HUDEP-2 (cell line): ENCODE measurements around the gene PDZD2.
"Not testable (repeated sequence)": the region's sequence is repeated elsewhere in the genome, so short reads cannot be mapped to it uniquely, and the experiment has no call there.

ENCODE experiments used
- DNase-seq, 76 experiments: peaks; one replicate each; lab custom pipeline; 2025; ENCODE audit not compliant: unreplicated experiment in 76 of 76; lab: John Stamatoyannopoulos, UW

Gene PDZD2

DNA sequence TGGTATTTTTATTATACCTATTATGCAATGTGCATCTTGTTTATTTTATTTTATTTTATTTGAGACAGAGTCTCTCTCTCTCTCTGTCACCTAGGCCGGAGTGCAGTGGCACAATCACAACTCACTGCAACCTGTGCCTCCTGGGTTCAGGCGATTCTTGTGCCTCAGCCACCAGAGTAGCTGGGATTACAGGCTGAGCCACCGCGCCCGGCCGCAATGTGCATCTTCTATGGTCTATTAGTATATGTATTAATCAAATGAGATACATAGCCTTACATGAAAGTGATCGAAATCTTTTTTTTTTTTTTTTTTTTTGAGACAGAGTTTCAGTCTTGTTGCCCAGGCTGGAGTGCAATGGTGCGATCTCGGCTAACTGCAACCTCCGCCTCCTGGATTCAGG is 89.9 kb downstream of the PDZD2 start:
- not testable (repeated sequence) for DNase-seq

DNA sequence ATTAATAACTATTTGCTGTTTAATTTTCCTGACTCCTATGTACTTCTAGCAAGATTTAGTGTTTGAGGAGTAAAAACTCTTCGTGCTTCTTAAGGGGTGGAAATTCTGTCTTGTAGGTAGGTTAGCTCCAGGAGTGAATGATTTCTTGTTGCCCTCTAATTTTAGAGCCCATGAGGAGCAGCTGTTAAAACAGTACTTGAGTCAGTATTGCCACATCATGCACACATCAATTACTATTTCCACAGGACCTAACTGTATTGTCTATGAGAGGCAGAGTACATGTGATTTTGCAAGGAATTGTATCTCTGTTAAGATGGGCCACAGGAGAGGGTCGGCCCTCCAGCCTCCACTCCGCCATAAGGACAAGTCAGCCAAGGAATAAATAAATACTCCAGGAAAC is 91.2 kb downstream of the PDZD2 start:
- DNase-seq, result no peak

DNA sequence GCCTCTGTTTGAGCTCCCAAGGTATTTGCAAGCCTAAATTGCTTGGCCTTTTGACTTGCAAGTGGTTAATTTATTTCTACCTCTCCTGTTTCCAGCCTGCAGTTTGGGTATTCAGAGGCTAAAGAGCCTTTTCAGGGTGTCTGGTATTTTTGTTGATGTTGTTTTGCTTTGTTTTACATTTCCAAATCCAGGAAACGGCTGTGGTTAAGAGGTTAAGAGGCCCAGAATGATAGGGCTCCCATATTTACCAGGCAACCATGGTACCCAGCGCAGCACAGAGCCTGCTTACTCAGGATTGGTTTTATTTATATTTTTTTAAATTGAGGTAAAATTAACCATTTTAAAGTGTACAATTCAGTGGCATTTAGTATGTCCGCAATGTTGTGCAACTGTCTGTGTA is 92.1 kb downstream of the PDZD2 start:
- no peak for DNase-seq

GRCh38 chr5:31731710-31732301 is 92.9 kb downstream of the PDZD2 start:
- no peak for DNase-seq

DNA sequence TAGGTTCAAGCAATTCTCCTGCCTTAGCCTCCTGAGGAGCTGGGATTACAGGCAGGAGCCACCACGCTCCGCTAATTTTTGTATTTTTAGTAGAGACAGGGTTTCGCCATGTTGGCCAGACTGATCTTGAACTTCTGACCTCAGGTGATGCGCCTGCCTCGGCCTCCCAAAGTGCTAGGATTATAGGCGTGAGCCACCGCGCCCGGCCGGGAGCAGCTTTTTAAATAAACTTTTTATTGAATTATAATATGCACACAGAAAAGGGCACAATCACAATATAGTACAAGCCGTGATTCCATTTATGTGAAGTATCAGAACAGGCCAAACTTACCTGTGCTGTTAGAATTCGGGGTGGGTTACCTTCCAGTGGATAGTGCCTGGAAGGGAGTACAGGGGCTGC is 93.9 kb downstream of the PDZD2 start:
- not testable (repeated sequence) for DNase-seq

DNA sequence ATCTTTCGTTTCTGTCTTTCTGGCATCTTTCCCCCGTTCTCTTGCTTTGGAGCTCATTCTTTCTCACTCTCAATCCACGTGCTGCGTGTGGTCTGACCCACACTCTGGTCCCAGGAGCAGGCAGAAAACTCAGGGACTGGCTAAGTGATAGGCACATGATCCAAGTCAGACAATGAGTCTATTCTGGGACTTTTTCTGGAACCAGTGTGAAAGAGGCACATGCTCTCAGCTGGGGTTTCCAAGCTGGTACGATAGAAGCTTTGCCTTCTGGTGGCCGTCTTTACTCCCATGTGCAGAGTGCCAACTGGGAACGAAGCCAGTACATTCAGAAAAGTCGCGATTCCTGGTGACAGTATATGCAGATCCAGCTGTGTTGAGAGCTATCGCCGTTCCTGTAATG is 94.4 kb downstream of the PDZD2 start:
- DNase-seq, result no peak

GRCh38 chr5:31736127-31736526 is 97.2 kb downstream of the PDZD2 start:
- no peak for DNase-seq

DNA sequence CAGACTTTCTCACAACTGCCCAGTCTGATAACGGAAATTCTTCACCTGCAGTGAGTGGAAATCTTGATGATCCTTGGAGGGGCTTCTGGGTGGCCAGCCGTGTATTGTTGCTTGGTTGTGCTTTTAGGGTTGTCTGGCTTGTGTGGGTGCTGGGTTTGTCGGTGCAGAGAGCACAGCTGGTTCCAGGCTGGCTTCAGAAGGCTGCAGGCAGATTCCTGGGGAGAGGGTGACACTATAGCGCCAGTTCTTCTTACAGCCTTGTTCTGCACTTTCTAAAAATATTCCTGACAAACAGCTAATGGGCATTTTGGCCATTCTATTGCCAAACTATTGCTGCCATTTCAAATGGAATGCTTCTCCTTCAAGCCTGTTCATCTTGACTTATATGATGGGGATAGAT is 99.3 kb downstream of the PDZD2 start:
- no peak for DNase-seq

- no peak for DNase-seq
Observed at GRCh38 chr5:31741496-31741895, 102.6 kb downstream of the PDZD2 start.

DNA sequence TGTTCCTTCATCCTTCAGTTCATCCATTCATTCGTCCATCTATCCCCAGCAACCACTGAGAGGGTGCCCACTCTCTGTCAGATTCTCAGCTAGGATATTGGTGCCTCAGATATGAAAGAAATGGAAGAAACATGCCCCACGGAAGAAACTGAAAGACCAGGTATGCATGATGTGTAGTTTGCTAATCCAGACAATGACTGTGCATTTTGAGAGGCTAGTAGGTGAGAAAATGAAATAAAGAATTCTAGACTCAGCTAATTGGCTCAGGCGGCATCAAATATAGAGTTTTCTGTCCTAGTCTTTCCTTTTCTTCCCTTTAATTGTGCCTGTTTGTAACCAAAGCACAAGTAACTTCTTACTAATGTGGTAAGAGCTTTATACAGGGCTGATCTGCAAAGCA is 104.7 kb downstream of the PDZD2 start:
- no peak for DNase-seq

GRCh38 chr5:31748458-31749172 is 109.7 kb downstream of the PDZD2 start:
- no peak for DNase-seq

DNA sequence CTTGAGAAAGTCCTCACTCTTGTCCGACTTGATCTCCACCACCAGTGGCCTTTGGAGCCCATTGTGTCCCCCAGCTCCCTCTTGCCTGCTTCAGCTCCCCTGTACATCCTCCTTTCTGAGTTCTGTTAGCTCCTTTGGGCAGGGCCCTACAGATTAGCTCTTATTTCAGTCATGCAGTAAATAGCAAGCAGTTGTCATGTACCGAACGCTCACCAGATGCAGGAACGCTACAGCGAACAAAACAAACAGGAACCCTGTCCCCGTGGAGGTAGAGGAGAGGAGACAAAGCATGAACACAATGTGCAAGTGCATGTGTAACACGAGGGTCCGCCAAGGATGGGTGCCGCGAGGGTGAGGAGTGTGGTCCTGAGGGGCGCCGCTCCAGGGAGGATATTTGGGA is 111.3 kb downstream of the PDZD2 start:
- no peak for DNase-seq

- DNase-seq, result no peak
Observed at GRCh38 chr5:31751610-31752009, 112.7 kb downstream of the PDZD2 start.

GRCh38 chr5:31753700-31754357 is 114.9 kb downstream of the PDZD2 start:
- no peak for DNase-seq

DNA sequence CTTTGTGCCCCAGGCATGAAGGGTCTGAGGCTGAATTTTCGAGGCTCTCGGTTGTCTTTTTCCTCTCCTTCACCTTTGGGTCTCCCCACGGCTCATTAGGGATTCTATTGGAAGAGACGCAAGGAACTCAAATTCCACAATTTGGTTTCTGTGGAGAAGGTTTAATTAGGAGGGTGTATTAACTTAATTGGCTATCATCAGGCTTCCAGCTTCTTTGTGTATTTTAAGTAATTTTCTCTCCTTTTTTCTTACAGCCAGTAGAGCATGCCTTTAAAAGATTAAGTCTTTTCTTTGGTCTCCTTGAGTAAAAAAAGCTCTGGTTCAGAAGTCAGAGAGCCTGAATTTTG is 115.4 kb downstream of the PDZD2 start:
- DNase-seq, result no peak

- no peak for DNase-seq
Observed at GRCh38 chr5:31754741-31755675, 116.1 kb downstream of the PDZD2 start.

GRCh38 chr5:31755676-31756230 is 116.8 kb downstream of the PDZD2 start:
- peak in 1 of 76 experiments; percentile 0 for DNase-seq

DNA sequence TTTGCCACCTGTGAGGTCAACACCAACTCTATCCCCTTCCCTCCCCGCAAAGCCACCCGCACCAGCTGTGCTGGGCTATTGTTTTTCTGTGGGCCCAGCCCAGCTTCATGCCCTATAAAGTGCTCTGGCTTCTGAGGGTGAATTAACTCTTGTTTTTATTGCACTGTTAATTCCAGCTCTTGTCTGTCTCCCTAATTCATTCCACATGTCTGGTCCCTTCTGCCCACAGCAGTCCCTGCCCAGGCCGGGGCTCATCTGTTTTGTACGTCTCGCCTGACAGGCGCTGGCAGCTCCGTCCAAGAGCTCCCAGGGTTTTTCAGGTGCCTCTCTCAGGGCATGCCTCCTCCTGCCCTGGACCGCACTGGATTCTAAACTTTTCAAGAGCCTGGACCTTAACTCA is 118.9 kb downstream of the PDZD2 start:
- DNase-seq, result no peak

DNA sequence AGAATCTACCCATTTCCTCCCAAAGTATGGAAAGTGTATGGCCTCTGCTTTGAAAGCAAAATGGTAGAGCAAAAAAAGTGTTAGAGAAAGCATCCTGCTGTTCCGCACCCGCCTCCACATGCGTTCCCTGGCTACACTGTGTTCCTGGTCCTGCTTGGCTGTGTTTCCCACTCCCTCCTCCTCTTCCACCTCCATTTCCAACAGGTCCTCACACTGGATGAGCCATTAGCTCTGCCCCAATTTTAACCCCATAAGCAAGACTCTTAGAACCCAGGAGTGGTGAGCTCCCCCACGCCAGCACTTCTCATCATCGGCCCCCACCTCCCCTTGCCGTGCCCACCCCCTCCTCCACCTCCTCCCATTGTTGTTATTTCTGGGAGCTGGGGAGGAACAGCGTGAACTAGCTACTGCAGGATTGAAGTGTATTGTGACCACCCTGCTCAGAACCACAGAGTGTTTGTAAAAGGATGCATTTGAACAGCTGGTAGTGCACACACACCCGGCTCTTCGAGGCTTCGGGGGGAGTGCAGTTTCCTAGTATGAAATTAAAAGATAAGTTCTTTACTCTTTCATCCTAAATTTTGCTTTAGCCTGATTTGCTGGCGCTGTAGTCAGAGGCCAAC is 120.0 kb downstream of the PDZD2 start:
- no peak for DNase-seq

- no peak for DNase-seq
Observed at GRCh38 chr5:31759925-31760324, 121.0 kb downstream of the PDZD2 start.
